ENCODE data around the gene SPEN. TPM values are rescaled to one million over a fixed set of nuclear protein-coding genes. Genes with fewer than 3 reads are reported as not detected.

The SPEN gene
- total RNA-seq, 1 experiment from 2014 or later: 46.4 TPM

DNA sequence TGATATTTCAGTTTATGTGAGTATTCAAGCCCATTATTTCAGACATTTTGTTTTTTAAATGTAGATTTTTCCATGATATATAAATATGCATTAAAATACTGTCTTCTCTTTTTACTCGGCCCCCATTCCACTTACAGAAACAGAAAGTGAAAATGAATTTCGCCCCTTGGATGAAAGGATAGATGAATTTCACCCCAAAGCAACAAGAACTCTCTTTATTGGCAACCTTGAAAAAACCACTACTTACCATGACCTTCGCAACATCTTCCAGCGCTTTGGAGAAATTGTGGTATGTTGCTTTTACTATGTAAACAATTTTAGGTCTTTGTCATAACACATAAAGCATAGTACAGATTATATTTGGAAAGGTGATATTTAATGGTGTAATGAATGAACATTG is 68.5 kb downstream of the SPEN start:
- ChIA-PET POLR2A (no interaction called here), CTCF (no interaction called here)
- no peaks in the 10 kb centered on the region for H3K9me3 Mint-ChIP-seq (ENCODE audit: unreplicated experiment)
- Histone ChIP-seq H3K36me3 (ENCODE audit: control insufficient read depth, insufficient read depth, low read length) (no peaks in the 10 kb centered on the region), H3K9me3 (no peaks in the 10 kb centered on the region), H3K4me3 (ENCODE audit: low read depth, low read length) (no peak overlapping the region), H3K27me3 (replicated peaks; ENCODE audit: control insufficient read depth, insufficient read depth, low read length) (no peaks in the 10 kb centered on the region), H3K4me1 (no peaks in the 10 kb centered on the region)
- intact Hi-C loops (cut with micrococcal nuclease; ENCODE audit: unreplicated experiment): no loop called here
- H3K4me3 Mint-ChIP-seq (ENCODE audit: unreplicated experiment): no peak overlapping the region
- no peaks in the 10 kb centered on the region for H3K4me1 Mint-ChIP-seq (ENCODE audit: low read depth, unreplicated experiment)
- BruUV-seq (replicated peaks): no TSS peak
- no peaks in the 10 kb centered on the region for H3K27me3 Mint-ChIP-seq (ENCODE audit: insufficient read depth, unreplicated experiment)
- TF ChIP-seq, protein P1, sequence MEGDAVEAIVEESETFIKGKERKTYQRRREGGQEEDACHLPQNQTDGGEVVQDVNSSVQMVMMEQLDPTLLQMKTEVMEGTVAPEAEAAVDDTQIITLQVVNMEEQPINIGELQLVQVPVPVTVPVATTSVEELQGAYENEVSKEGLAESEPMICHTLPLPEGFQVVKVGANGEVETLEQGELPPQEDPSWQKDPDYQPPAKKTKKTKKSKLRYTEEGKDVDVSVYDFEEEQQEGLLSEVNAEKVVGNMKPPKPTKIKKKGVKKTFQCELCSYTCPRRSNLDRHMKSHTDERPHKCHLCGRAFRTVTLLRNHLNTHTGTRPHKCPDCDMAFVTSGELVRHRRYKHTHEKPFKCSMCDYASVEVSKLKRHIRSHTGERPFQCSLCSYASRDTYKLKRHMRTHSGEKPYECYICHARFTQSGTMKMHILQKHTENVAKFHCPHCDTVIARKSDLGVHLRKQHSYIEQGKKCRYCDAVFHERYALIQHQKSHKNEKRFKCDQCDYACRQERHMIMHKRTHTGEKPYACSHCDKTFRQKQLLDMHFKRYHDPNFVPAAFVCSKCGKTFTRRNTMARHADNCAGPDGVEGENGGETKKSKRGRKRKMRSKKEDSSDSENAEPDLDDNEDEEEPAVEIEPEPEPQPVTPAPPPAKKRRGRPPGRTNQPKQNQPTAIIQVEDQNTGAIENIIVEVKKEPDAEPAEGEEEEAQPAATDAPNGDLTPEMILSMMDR (IDR thresholded peaks at IDR 0.05; ENCODE audit: insufficient read depth in 1 of 2, low read depth in 1 of 2, low read length in 1 of 2, severe bottlenecking in 1 of 2, unreplicated experiment in 1 of 2): no peak
- peaks cover 62% of the 10 kb centered on the region for H3K36me3 Mint-ChIP-seq (ENCODE audit: insufficient read depth, unreplicated experiment)
- no peak overlapping the region for H3K27ac Mint-ChIP-seq (ENCODE audit: unreplicated experiment)
- DNase-seq: no peak

DNA sequence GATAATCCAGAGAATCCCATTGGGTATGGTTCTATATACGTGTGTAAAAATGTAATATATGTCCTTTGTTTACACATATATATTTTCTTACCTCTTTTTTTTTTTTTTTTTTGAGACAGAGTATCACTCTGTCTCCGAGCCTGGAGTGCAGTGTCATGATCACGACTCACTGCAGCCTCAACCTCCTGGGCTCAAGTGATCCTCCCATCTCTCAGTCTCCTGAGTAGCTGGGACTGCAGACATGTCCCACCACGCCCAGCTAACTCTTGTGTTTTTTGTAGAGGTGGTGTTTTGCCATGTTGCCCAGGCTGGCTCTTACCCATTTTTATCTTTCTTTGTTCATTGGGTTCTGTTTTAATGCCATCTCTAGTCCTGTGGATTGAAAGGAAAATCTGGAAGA is 68.9 kb downstream of the SPEN start:
- H3K4me1 Mint-ChIP-seq (ENCODE audit: low read depth, unreplicated experiment): no peaks in the 10 kb centered on the region
- ChIA-PET POLR2A (no interaction called here), CTCF (no interaction called here)
- Histone ChIP-seq H3K4me3 (ENCODE audit: low read depth, low read length) (no peak overlapping the region), H3K9me3 (no peaks in the 10 kb centered on the region), H3K27me3 (replicated peaks; ENCODE audit: control insufficient read depth, insufficient read depth, low read length) (no peaks in the 10 kb centered on the region), H3K4me1 (no peaks in the 10 kb centered on the region), H3K36me3 (ENCODE audit: control insufficient read depth, insufficient read depth, low read length) (no peaks in the 10 kb centered on the region)
- H3K9me3 Mint-ChIP-seq (ENCODE audit: unreplicated experiment): no peaks in the 10 kb centered on the region
- no peak overlapping the region for H3K4me3 Mint-ChIP-seq (ENCODE audit: unreplicated experiment)
- DNase-seq: no peak
- no TSS peak for BruUV-seq (replicated peaks)
- H3K27ac Mint-ChIP-seq (ENCODE audit: unreplicated experiment): no peak overlapping the region
- H3K27me3 Mint-ChIP-seq (ENCODE audit: insufficient read depth, unreplicated experiment): no peaks in the 10 kb centered on the region
- intact Hi-C loops (cut with micrococcal nuclease; ENCODE audit: unreplicated experiment): no loop called here
- H3K36me3 Mint-ChIP-seq (ENCODE audit: insufficient read depth, unreplicated experiment): peaks cover 61% of the 10 kb centered on the region
- TF ChIP-seq, protein P1 (IDR thresholded peaks at IDR 0.05; ENCODE audit: insufficient read depth in 1 of 2, low read depth in 1 of 2, low read length in 1 of 2, severe bottlenecking in 1 of 2, unreplicated experiment in 1 of 2): no peak

DNA sequence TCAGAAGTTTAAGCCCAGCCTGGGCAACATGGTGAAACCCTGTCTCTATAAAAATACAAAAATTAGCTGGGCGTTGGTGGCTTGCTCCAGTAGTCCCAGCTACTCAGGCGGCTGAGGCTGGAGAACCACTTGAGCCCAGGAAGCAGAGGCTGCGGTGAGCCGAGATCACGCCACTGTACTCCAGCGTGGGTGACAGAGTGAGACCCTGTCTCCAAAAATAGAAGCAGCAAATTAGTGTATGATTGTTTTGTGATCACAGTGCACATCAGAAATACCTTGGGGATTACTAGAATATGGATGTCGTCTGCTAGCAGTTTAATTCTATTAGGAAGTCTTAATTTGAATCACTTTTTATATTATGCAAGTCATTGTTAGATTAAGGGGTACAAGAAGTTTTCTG is 69.4 kb downstream of the SPEN start:
- no peaks in the 10 kb centered on the region for H3K9me3 Mint-ChIP-seq (ENCODE audit: unreplicated experiment)
- CTCF ChIA-PET: no interaction called here
- Histone ChIP-seq H3K36me3 (ENCODE audit: control insufficient read depth, insufficient read depth, low read length) (no peaks in the 10 kb centered on the region), H3K4me1 (no peaks in the 10 kb centered on the region), H3K9me3 (no peaks in the 10 kb centered on the region), H3K4me3 (ENCODE audit: low read depth, low read length) (no peak overlapping the region), H3K27me3 (replicated peaks; ENCODE audit: control insufficient read depth, insufficient read depth, low read length) (no peaks in the 10 kb centered on the region)
- TF ChIP-seq, protein P1 (IDR thresholded peaks at IDR 0.05; ENCODE audit: insufficient read depth in 1 of 2, low read depth in 1 of 2, low read length in 1 of 2, severe bottlenecking in 1 of 2, unreplicated experiment in 1 of 2): no peak
- no peak overlapping the region for H3K27ac Mint-ChIP-seq (ENCODE audit: unreplicated experiment)
- no TSS peak for BruUV-seq (replicated peaks)
- H3K36me3 Mint-ChIP-seq (ENCODE audit: insufficient read depth, unreplicated experiment): peaks cover 60% of the 10 kb centered on the region
- no peak overlapping the region for H3K4me3 Mint-ChIP-seq (ENCODE audit: unreplicated experiment)
- DNase-seq: no peak
- POLR2A ChIA-PET: no interaction called here
- intact Hi-C loops (cut with micrococcal nuclease; ENCODE audit: unreplicated experiment): no loop called here
- H3K4me1 Mint-ChIP-seq (ENCODE audit: low read depth, unreplicated experiment): no peaks in the 10 kb centered on the region
- no peaks in the 10 kb centered on the region for H3K27me3 Mint-ChIP-seq (ENCODE audit: insufficient read depth, unreplicated experiment)
